ENCODE data around the gene ARHGAP10. TPM values are rescaled to one million over a fixed set of nuclear protein-coding genes. Genes with fewer than 3 reads are reported as not detected.

Gene ARHGAP10
- total RNA-seq, 1 experiment from 2014 or later: 9.0 TPM

DNA sequence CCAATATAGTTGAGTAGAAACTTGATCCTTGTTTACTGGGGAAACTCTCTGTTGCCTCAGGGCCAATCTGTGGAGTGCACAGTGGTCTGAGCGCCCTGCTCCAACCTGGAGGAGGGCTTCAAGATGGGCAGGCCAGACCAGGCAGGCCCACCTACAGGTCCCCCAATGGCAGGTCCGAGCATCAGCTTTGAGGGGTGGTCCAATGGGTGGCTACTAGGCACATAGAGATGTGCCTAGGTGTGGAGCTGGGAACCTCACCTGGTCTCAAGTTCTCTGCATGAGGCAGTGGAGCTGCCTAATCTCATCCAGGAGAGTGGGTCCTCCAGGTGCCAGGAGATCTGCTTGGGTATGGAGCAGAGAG lies 252.9 kb downstream of the ARHGAP10 start:
- POLR2A ChIA-PET (ENCODE audit: unreplicated experiment): no interaction called here
- no peak overlapping the region for H2AFZ ChIP-seq (ENCODE audit: low read length)
- no TSS peak for BruUV-seq (replicated peaks)

DNA sequence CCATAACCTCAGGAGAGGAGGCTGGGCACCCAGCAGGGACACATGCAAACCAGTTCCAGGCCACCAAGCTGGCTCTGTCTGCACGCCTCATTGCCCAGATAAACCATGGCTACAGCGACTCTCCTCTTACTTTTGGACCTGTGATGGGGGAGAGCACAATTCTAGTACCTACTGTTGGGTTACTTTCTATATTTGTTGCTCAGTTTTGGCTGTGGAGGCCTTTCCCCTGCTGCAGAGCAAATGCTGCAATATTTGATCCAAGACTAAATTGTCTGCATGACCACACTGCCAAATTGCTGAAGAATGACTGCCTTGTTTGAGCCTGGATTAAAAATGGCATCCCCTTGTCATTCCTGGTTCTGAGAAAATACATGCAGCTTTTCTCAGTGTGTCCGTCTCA lies 253.5 kb downstream of the ARHGAP10 start:
- no peak for TF ChIP-seq EZH2phosphoT487 (IDR thresholded peaks at IDR 0.05; ENCODE audit: borderline replicate concordance, low read length)
- TF ChIP-seq EZH2 (IDR thresholded peaks at IDR 0.05; ENCODE audit: low read length, unreplicated experiment): no peak
- TF ChIP-seq, protein P1, sequence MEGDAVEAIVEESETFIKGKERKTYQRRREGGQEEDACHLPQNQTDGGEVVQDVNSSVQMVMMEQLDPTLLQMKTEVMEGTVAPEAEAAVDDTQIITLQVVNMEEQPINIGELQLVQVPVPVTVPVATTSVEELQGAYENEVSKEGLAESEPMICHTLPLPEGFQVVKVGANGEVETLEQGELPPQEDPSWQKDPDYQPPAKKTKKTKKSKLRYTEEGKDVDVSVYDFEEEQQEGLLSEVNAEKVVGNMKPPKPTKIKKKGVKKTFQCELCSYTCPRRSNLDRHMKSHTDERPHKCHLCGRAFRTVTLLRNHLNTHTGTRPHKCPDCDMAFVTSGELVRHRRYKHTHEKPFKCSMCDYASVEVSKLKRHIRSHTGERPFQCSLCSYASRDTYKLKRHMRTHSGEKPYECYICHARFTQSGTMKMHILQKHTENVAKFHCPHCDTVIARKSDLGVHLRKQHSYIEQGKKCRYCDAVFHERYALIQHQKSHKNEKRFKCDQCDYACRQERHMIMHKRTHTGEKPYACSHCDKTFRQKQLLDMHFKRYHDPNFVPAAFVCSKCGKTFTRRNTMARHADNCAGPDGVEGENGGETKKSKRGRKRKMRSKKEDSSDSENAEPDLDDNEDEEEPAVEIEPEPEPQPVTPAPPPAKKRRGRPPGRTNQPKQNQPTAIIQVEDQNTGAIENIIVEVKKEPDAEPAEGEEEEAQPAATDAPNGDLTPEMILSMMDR (conservative IDR thresholded peaks at IDR 0.05; ENCODE audit: low read depth, low read length): no peak
- Histone ChIP-seq H3K9me3 (ENCODE audit: low read length) (no peaks in the 10 kb centered on the region), H3K4me3 (ENCODE audit: low read length) (no peak overlapping the region), H3K4me1 (ENCODE audit: insufficient read depth, low read length) (no peaks in the 10 kb centered on the region), H3K27me3 (ENCODE audit: low read length) (no peaks in the 10 kb centered on the region), H3F3A (ENCODE audit: low read length, unreplicated experiment) (no peaks in the 10 kb centered on the region), H3K27ac (ENCODE audit: low read length) (no peak overlapping the region), H2AFZ (ENCODE audit: low read length) (no peak overlapping the region), H3K9me2 (replicated peaks; ENCODE audit: low read length) (no peaks in the 10 kb centered on the region), H4K20me1 (ENCODE audit: low read length) (no peaks in the 10 kb centered on the region), H3K36me3 (ENCODE audit: low read depth, low read length) (no peaks in the 10 kb centered on the region), H3K4me2 (ENCODE audit: low read length) (no peak overlapping the region), H3K79me2 (ENCODE audit: low read length) (no peaks in the 10 kb centered on the region), H3K9ac (ENCODE audit: low read length) (no peak overlapping the region)
- CTCF ChIA-PET: no interaction called here
- intact Hi-C loops (cut with micrococcal nuclease): no loop called here
- ATAC-seq (no peak), DNase-seq (no peak)
- POLR2A ChIA-PET (ENCODE audit: unreplicated experiment): no interaction called here
- BruUV-seq (replicated peaks): no TSS peak

More for the DNA sequence above, 252.9 kb downstream of the ARHGAP10 start:
- Histone ChIP-seq H3F3A (ENCODE audit: low read length, unreplicated experiment) (no peaks in the 10 kb centered on the region), H3K27me3 (ENCODE audit: low read length) (no peaks in the 10 kb centered on the region), H4K20me1 (ENCODE audit: low read length) (no peaks in the 10 kb centered on the region), H3K9me3 (ENCODE audit: low read length) (no peaks in the 10 kb centered on the region), H3K4me3 (ENCODE audit: low read length) (no peak overlapping the region), H3K9me2 (replicated peaks; ENCODE audit: low read length) (no peaks in the 10 kb centered on the region), H3K79me2 (ENCODE audit: low read length) (no peaks in the 10 kb centered on the region), H3K4me2 (ENCODE audit: low read length) (no peak overlapping the region), H3K4me1 (ENCODE audit: insufficient read depth, low read length) (no peaks in the 10 kb centered on the region), H3K36me3 (ENCODE audit: low read depth, low read length) (no peaks in the 10 kb centered on the region), H3K9ac (ENCODE audit: low read length) (no peak overlapping the region), H3K27ac (ENCODE audit: low read length) (no peak overlapping the region)
- TF ChIP-seq, protein P1 (conservative IDR thresholded peaks at IDR 0.05; ENCODE audit: low read depth, low read length): no peak
- DNase-seq: no peak
- ATAC-seq: no peak
- CTCF ChIA-PET: no interaction called here
- intact Hi-C loops (cut with micrococcal nuclease): no loop called here

DNA sequence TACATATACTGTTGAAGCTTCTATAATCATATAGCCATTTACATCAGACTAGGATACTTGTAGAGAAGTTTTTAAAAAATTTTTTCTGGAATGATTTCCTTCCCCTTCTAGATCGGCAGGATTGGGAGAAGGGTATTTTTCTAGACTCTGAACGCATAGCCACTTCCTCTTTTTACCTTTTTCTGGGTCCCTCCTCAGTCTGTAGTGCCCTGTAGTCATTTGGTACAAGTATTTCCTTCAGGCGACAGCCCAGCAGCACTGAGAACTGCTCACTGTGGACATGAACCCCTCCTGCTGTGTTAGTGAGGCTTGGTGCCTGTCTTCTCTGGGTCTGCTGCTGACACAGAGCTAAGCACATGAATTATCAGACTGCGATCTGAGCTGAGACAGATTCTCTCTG lies 255.4 kb downstream of the ARHGAP10 start:
- Histone ChIP-seq H3F3A (ENCODE audit: low read length, unreplicated experiment) (no peaks in the 10 kb centered on the region), H3K36me3 (ENCODE audit: low read depth, low read length) (no peaks in the 10 kb centered on the region), H3K9me2 (replicated peaks; ENCODE audit: low read length) (no peaks in the 10 kb centered on the region), H4K20me1 (ENCODE audit: low read length) (no peaks in the 10 kb centered on the region), H3K9me3 (ENCODE audit: low read length) (no peaks in the 10 kb centered on the region), H3K4me2 (ENCODE audit: low read length) (no peak overlapping the region), H3K27me3 (ENCODE audit: low read length) (no peaks in the 10 kb centered on the region), H3K27ac (ENCODE audit: low read length) (no peak overlapping the region), H3K79me2 (ENCODE audit: low read length) (no peaks in the 10 kb centered on the region), H3K4me1 (ENCODE audit: insufficient read depth, low read length) (no peaks in the 10 kb centered on the region), H3K4me3 (ENCODE audit: low read length) (no peak overlapping the region), H2AFZ (ENCODE audit: low read length) (no peak overlapping the region), H3K9ac (ENCODE audit: low read length) (no peak overlapping the region)
- CTCF ChIA-PET: no interaction called here
- BruUV-seq (replicated peaks): no TSS peak
- DNase-seq (no peak), ATAC-seq (no peak)
- TF ChIP-seq EZH2phosphoT487 (IDR thresholded peaks at IDR 0.05; ENCODE audit: borderline replicate concordance, low read length) (no peak), EZH2 (IDR thresholded peaks at IDR 0.05; ENCODE audit: low read length, unreplicated experiment) (no peak)
- TF ChIP-seq, protein P1 (conservative IDR thresholded peaks at IDR 0.05; ENCODE audit: low read depth, low read length): no peak
- intact Hi-C loops (cut with micrococcal nuclease): no loop called here
- POLR2A ChIA-PET (ENCODE audit: unreplicated experiment): no interaction called here
